Type B pancreatic cell (in vitro differentiated cells): ENCODE data around the gene MFRP. TPM values are rescaled to one million over a fixed set of nuclear protein-coding genes. Genes with fewer than 3 reads are reported as not detected.
A peak's percentile ranks its signal among the peaks of the same experiment; 100 is the strongest.

Experiments
- DNase-seq: peaks from one replicate; pipeline ENCODE4 v3.0.0; 2021; ENCODE audit warnings: mixed read lengths; ENCODE audit not compliant: unreplicated experiment; ENCODE audit errors: extremely low spot score
- H3K27ac Mint-ChIP-seq: 2 replicates; pipeline ENCODE4 v1.8.0; 2021; ENCODE audit warnings: mild to moderate bottlenecking, mixed read lengths
- H3K27me3 Mint-ChIP-seq: 2 replicates; pipeline ENCODE4 v1.8.0; 2021; ENCODE audit warnings: mixed read lengths
- H3K36me3 Mint-ChIP-seq: 2 replicates; pipeline ENCODE4 v1.8.0; 2021; ENCODE audit warnings: mixed read lengths
- H3K4me1 Mint-ChIP-seq: one replicate; pipeline ENCODE4 v1.8.0; 2021; ENCODE audit warnings: mixed read lengths; ENCODE audit not compliant: unreplicated experiment
- H3K4me3 Mint-ChIP-seq: 2 replicates; pipeline ENCODE4 v1.8.0; 2021; ENCODE audit warnings: mild to moderate bottlenecking, mixed read lengths
- H3K9me3 Mint-ChIP-seq: 2 replicates; pipeline ENCODE4 v1.8.0; 2021; ENCODE audit warnings: mixed read lengths
- CTCF ChIP-seq: fragments of 200-600 bp; sonication (generic); conservative IDR thresholded peaks from 2 replicates; pipeline ENCODE4 v1.5.0; 2021; ENCODE audit warnings: antibody characterized with exemption, mild to moderate bottlenecking
- total RNA-seq: library from RNA; stranded (reverse); gene quantifications from 2 replicates; pipeline ENCODE4 v1.2.1, GENCODE V29; 2021; ENCODE audit warnings: low replicate concordance

Gene MFRP
- total RNA-seq, 1 donor from 2014 or later = not detected

DNA sequence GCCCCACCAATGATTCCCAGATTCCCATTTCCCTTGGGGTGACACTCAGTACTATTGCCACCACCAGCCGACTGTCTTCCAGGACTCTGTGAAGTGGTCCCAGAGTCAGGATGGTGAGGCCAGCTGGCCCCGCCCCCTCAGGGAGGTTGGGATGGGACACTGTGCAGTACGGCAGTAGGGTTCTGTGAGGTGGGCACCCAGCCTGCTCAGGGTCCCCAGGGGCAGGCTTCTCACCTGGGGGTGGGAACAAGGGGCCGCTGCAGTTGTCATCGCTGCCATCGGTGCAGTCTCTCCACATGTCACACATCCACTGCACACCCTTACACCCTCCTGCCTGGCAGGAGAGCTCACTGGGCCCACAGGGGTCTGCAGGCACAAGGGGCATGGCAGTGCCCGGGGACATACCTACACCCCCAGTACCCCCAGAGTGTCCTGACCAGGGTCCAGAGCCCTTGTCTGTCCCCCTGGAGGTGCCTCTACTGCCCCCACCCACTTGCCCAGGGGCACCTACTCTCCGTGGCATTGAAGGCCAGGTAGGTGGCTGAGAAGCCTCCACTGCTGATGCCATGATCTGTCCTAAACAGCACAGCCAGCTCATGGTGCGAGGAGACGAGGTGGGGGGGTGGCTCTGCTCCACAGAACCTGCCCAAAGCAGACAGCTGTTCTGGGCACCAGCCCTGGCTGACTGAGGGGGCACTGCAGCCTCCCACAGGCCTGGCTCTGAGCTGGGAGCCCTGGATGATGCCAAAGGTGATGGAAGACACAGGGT is 4.0 kb downstream of the MFRP start:
- H3K27ac Mint-ChIP-seq = no peak overlapping the region
- no peaks in the 10 kb centered on the region for H3K9me3 Mint-ChIP-seq
- no peak overlapping the region for H3K4me3 Mint-ChIP-seq
- peaks cover 57% of the 10 kb centered on the region for H3K27me3 Mint-ChIP-seq
- no peaks in the 10 kb centered on the region for H3K36me3 Mint-ChIP-seq
- no peak for TF ChIP-seq CTCF
- H3K4me1 Mint-ChIP-seq = peaks cover 16% of the 10 kb centered on the region
- no peak for DNase-seq

DNA sequence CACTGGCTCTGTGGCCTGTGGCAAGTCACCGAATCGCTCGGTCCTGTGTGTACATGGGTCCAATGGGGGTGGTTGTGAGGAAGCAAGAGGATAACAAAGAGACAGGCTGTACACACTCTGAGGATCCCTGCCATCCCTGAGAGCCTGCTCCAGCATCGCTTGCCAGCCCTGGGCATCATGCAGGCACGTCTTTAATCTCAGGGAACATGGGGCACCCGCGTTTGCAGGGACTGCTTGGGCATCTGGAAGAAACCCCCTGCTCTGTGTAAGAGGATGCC is 4.5 kb downstream of the MFRP start:
- DNase-seq = no peak
- Mint-ChIP-seq H3K27ac (no peak overlapping the region), H3K27me3 (peaks cover 51% of the 10 kb centered on the region), H3K9me3 (no peaks in the 10 kb centered on the region), H3K36me3 (no peaks in the 10 kb centered on the region), H3K4me1 (peaks cover 21% of the 10 kb centered on the region), H3K4me3 (no peak overlapping the region)
- TF ChIP-seq CTCF = no peak

DNA sequence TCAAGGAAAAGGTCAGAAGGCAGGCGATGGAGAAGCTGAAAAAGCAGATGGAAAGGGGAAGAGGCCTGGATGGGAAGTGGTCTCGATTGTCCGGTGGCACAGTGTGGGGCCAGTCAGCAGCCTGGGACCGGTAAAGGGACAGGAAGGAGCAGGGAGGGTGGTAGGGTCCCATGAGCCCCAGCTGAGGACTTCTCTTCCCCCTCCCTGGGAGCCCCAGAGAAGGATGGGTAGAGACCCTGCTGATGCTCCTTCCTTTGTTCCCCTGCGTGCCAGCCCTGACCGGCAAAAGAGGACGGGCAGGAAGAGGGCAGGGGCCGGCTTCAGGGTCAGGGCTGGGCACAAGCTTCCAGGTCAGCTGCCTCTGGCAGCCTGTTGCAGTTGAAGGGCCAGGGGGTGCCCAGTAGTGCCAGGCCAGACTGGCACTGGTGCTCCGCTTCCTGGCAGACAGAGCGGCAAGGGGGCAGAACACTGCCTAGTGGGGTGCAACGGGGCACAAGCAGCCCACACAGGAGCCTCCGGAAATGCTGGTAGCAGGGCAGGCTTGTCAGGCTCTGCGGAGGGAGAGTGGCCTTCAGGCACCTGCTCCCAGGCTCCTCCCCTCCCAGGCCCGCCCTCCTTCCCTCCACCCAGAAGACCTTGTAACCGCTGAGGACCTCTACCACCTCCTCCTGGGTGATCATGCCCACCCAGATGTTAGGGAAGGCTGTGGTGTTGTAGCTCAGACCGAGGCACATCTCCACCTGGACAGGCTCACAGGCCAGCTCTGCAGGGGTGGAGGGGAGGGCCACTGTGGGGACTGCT is 5.1 kb downstream of the MFRP start:
- Mint-ChIP-seq H3K4me3 (peak overlapping the region; percentile 73), H3K27me3 (peaks cover 46% of the 10 kb centered on the region), H3K36me3 (no peaks in the 10 kb centered on the region), H3K4me1 (peaks cover 22% of the 10 kb centered on the region), H3K9me3 (no peaks in the 10 kb centered on the region), H3K27ac (no peak overlapping the region)
- DNase-seq = no peak
- TF ChIP-seq CTCF = no peak

GRCh38 chr11:119340335-119341221 is 5.9 kb downstream of the MFRP start, which contains the start of gene C1QTNF5:
TSS of gene C1QTNF5 (minus strand) at chr11:119340883. CDS start at chr11:119340397, 486 bp downstream.
- Mint-ChIP-seq H3K4me1 (peaks cover 30% of the 10 kb centered on the region), H3K27ac (no peak within 1 kb of the TSS), H3K9me3 (no peaks in the 10 kb centered on the region), H3K27me3 (peaks cover 46% of the 10 kb centered on the region), H3K4me3 (peak within 1 kb of the TSS; percentile 73), H3K36me3 (no peaks in the 10 kb centered on the region)
- no peak for TF ChIP-seq CTCF
- no peak for DNase-seq

GRCh38 chr11:119339589-119340334 is 6.7 kb downstream of the MFRP start:
- Mint-ChIP-seq H3K27ac (no peak overlapping the region), H3K9me3 (no peaks in the 10 kb centered on the region), H3K36me3 (no peaks in the 10 kb centered on the region), H3K4me3 (peak overlapping the region; percentile 85), H3K27me3 (peaks cover 41% of the 10 kb centered on the region), H3K4me1 (peaks cover 30% of the 10 kb centered on the region)
- peak; percentile 99 for TF ChIP-seq CTCF
- peak; percentile 86 for DNase-seq
